ENCODE results near the gene KIF1A.
"Not testable (repeated sequence)": the region's sequence is repeated elsewhere in the genome, so short reads cannot be mapped to it uniquely, and the experiment has no call there.

KIF1A gene

GRCh38 chr2:240782886-240783818 is 36.9 kb downstream of the KIF1A start:
- TF ChIP-seq, protein P1, sequence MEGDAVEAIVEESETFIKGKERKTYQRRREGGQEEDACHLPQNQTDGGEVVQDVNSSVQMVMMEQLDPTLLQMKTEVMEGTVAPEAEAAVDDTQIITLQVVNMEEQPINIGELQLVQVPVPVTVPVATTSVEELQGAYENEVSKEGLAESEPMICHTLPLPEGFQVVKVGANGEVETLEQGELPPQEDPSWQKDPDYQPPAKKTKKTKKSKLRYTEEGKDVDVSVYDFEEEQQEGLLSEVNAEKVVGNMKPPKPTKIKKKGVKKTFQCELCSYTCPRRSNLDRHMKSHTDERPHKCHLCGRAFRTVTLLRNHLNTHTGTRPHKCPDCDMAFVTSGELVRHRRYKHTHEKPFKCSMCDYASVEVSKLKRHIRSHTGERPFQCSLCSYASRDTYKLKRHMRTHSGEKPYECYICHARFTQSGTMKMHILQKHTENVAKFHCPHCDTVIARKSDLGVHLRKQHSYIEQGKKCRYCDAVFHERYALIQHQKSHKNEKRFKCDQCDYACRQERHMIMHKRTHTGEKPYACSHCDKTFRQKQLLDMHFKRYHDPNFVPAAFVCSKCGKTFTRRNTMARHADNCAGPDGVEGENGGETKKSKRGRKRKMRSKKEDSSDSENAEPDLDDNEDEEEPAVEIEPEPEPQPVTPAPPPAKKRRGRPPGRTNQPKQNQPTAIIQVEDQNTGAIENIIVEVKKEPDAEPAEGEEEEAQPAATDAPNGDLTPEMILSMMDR (conservative IDR thresholded peaks at IDR 0.05; ENCODE audit: low read depth, low read length), result no peak
- no peak overlapping the region for H3K4me3 ChIP-seq (ENCODE audit: low read length)
- no peak for DNase-seq (ENCODE audit: low read depth)

DNA sequence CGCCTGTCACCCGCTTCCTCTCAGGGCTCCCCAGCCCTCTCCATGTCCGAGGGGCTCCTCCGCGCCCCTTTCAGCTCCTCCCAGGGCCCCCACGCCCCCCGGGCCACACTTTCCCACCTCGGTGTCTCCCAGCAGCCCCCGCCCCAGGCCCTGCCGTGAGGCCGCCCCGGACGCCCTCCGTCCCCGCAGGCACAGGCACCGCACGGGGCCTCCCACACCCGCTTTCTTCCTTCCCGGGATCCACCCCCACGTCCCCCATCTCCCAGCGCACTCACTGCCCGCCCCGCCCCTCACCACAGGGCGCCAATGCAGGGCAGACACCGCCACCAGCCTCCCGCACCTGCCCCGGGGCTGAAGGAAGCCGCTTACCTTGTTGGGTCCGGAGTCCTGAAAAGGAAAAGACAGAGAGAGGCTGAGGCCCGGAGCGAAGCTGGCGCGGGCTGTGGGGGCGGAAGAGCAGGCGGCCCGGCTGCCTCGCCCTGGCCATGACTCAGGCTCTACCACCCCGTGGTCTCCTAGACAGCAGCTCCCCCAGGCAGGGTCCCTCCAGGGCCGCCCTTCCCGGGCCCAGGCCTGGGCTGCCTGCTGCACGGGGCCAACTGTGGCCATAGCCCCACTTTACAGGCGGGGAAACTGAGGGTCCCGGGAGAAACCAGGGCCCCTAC is 37.7 kb downstream of the KIF1A start:
- H3K4me3 ChIP-seq (ENCODE audit: low read length), result no peak overlapping the region
- DNase-seq (ENCODE audit: low read depth), result no peak
- TF ChIP-seq, protein P1 (conservative IDR thresholded peaks at IDR 0.05; ENCODE audit: low read depth, low read length), result no peak

GRCh38 chr2:240781471-240782220 is 38.4 kb downstream of the KIF1A start:
- TF ChIP-seq, protein P1 (conservative IDR thresholded peaks at IDR 0.05; ENCODE audit: low read depth, low read length), result no peak
- DNase-seq (ENCODE audit: low read depth), result no peak

DNA sequence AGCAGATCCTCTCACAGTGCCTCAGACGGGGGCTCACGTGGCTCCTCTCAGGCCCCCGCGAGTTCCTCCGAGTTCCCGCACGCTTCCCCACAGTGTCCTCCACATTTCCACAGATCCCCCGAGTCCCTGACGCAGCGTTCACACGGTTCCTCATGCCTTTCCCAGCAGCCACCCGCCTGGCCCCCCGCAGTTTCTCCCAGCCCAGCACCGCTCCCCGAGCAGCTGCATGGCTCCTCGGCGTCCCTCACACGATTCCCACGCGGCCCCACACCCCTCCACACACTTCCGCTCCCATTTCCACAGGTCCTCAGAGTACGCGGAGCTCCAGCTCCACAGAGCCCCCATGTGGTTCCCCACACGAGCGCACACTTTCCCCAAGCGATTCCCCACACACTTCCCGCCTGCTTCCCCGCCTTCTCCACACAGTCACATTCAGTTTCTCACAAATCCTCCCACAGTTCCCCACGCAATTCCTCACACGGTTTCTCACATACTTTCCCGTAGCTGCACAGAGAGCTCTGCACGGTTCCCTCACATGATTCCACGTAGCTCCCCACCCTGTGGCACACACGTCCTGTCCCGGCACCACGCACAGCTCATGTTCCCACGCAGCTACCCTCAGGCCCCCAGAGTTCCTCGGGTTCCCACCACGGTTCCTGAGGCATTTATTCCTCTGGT is 39.9 kb downstream of the KIF1A start:
- TF ChIP-seq, protein P1 (conservative IDR thresholded peaks at IDR 0.05; ENCODE audit: low read depth, low read length), result no peak
- DNase-seq (ENCODE audit: low read depth), result no peak

More at GRCh38 chr2:240781471-240782220, 38.4 kb downstream of the KIF1A start:
- no peak overlapping the region for H3K4me3 ChIP-seq (ENCODE audit: low read length)

DNA sequence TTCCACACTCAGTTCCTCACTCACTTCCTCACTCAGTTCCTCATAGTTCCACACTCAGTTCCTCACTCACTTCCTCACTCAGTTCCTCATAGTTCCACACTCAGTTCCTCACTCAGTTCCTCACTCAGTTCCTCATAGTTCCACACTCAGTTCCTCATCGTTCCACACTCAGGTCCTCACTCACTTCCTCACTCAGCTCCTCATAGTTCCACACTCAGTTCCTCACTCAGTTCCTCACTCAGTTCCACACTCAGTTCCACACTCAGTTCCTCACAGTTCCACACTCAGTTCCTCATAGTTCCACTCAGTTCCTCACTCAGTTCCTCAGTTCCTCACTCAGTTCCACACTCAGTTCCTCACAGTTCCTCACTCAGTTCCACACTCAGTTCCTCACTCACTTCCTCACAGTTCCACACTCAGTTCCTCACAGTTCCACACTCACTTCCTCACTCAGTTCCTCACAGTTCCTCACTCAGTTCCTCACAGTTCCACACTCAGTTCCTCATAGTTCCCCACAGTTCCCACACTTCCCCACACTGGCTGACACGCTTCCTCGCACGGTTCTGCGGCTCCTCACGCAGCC is 40.7 kb downstream of the KIF1A start:
- DNase-seq (ENCODE audit: low read depth); H3K4me3 ChIP-seq (ENCODE audit: low read length): not testable (repeated sequence)

More for the DNA sequence above, 39.9 kb downstream of the KIF1A start:
- H3K4me3 ChIP-seq (ENCODE audit: low read length), result no peak overlapping the region

DNA sequence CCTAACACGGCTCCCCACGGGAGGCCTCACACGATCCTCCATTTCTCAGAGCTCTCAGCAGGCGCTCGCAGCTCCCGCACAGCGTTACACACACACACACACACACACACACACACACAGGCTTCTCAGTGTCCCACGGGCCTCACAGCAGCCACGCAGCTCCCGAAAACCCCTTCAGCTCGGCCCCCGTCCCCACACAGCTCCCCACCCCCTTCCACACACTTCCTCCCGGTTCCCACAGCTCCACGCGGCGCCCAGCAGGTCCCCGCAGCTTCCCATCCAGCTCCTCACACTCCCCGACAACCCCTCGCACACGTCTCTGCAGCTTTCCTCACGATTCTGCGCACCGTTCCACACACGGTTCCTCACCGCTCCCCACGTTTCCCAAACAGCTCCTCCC is 41.6 kb downstream of the KIF1A start:
- DNase-seq (ENCODE audit: low read depth), result no peak
- no peak overlapping the region for H3K4me3 ChIP-seq (ENCODE audit: low read length)
- TF ChIP-seq, protein P1 (conservative IDR thresholded peaks at IDR 0.05; ENCODE audit: low read depth, low read length), result no peak
